GM18508 (cell line): ENCODE data around the gene SNRK.

Experiments used
- ATAC-seq: cut with Tn5 transposase; IDR thresholded peaks from one replicate; pipeline ENCODE4 v1.9.1; 2021; ENCODE audit warnings: moderate number of reproducible peaks; ENCODE audit not compliant: insufficient read depth, unreplicated experiment

Gene SNRK

GRCh38 chr3:43366481-43366880 is 80.1 kb downstream of the SNRK start:
- no peak for ATAC-seq

- ATAC-seq: no peak
Observed at GRCh38 chr3:43366885-43367284, 80.5 kb downstream of the SNRK start.

GRCh38 chr3:43369404-43370292 is 83.3 kb downstream of the SNRK start:
- ATAC-seq: no peak

- ATAC-seq: no peak
Observed at GRCh38 chr3:43370293-43370980, 84.1 kb downstream of the SNRK start.

- no peak for ATAC-seq
Observed at GRCh38 chr3:43371494-43371893, 85.2 kb downstream of the SNRK start.

GRCh38 chr3:43372007-43372740 is 85.8 kb downstream of the SNRK start:
- ATAC-seq: no peak

GRCh38 chr3:43372809-43373559 is 86.6 kb downstream of the SNRK start:
- ATAC-seq: no peak

GRCh38 chr3:43373560-43373928 is 87.2 kb downstream of the SNRK start:
- no peak for ATAC-seq

GRCh38 chr3:43378066-43378935 is 92.0 kb downstream of the SNRK start:
- no peak for ATAC-seq

- ATAC-seq: no peak
Observed at GRCh38 chr3:43379343-43379742, 93.0 kb downstream of the SNRK start.

GRCh38 chr3:43388175-43388574 is 101.8 kb downstream of the SNRK start:
- ATAC-seq: no peak

GRCh38 chr3:43388915-43389314 is 102.6 kb downstream of the SNRK start:
- ATAC-seq: no peak

GRCh38 chr3:43389388-43390254 is 103.3 kb downstream of the SNRK start:
- no peak for ATAC-seq

- ATAC-seq: no peak
Observed at GRCh38 chr3:43390255-43390588, 103.9 kb downstream of the SNRK start.

GRCh38 chr3:43391621-43392020 is 105.3 kb downstream of the SNRK start:
- no peak for ATAC-seq

- ATAC-seq: no peak
Observed at GRCh38 chr3:43394041-43394554, 107.8 kb downstream of the SNRK start.

GRCh38 chr3:43399034-43399433 is 112.7 kb downstream of the SNRK start:
- no peak for ATAC-seq

GRCh38 chr3:43400167-43400566 is 113.8 kb downstream of the SNRK start:
- ATAC-seq: no peak
